Endodermal cell (in vitro differentiated cells): ENCODE results near the gene PSMA6. TPM values are rescaled to one million over a fixed set of nuclear protein-coding genes. Genes with fewer than 3 reads are reported as not detected.

ENCODE experiments used
- DNase-seq: peaks from one replicate; pipeline ENCODE4 v3.0.0-alpha.2; 2017
- H3K27ac ChIP-seq: 2 replicates; pipeline ENCODE4 v1.5.1; 2013; ENCODE audit warnings: mild to moderate bottlenecking, low read depth, low read length, moderate library complexity
- H3K27me3 ChIP-seq: 2 replicates; pipeline ENCODE4 v1.6.1; 2013; ENCODE audit warnings: mild to moderate bottlenecking, low read length, moderate library complexity; ENCODE audit not compliant: insufficient read depth, control insufficient read depth, poor library complexity, severe bottlenecking
- H3K36me3 ChIP-seq: 2 replicates; pipeline ENCODE4 v1.7.0; 2013; ENCODE audit warnings: mild to moderate bottlenecking, low read length, moderate library complexity; ENCODE audit not compliant: control insufficient read depth, insufficient read depth
- H3K4me1 ChIP-seq: one replicate; pipeline ENCODE4 v1.7.0; 2013; ENCODE audit warnings: low read length; ENCODE audit not compliant: control insufficient read depth, insufficient read depth
- H3K4me3 ChIP-seq: 2 replicates; pipeline ENCODE4 v1.5.1; 2013; ENCODE audit warnings: mild to moderate bottlenecking, low read length, moderate library complexity
- H3K9ac ChIP-seq: 2 replicates; pipeline ENCODE4 v1.6.1; 2013; ENCODE audit warnings: mild to moderate bottlenecking, low read length, moderate library complexity; ENCODE audit not compliant: poor library complexity, severe bottlenecking; ENCODE audit errors: extremely low read depth
- H3K9me3 ChIP-seq: 2 replicates; pipeline ENCODE4 v1.6.1; 2013; ENCODE audit warnings: mild to moderate bottlenecking, low read length, moderate library complexity; ENCODE audit not compliant: control insufficient read depth
- H3K27ac Mint-ChIP-seq: 2 replicates; pipeline ENCODE4 v1.8.0; 2020; ENCODE audit warnings: mixed read lengths
- H3K27me3 Mint-ChIP-seq: 2 replicates; pipeline ENCODE4 v1.8.0; 2021; ENCODE audit warnings: mild to moderate bottlenecking, mixed read lengths; ENCODE audit not compliant: insufficient read depth
- H3K36me3 Mint-ChIP-seq: 2 replicates; pipeline ENCODE4 v1.8.0; 2020; ENCODE audit warnings: low read depth, mixed read lengths
- H3K4me1 Mint-ChIP-seq: 2 replicates; pipeline ENCODE4 v1.8.0; 2020; ENCODE audit warnings: mixed read lengths
- H3K4me3 Mint-ChIP-seq: 2 replicates; pipeline ENCODE4 v1.8.0; 2020; ENCODE audit warnings: mild to moderate bottlenecking, moderate library complexity, mixed read lengths
- H3K9me3 Mint-ChIP-seq: 2 replicates; pipeline ENCODE4 v1.8.0; 2020; ENCODE audit warnings: mild to moderate bottlenecking, mixed read lengths
- CTCF ChIP-seq: fragments of 200-600 bp; sonication (generic); conservative IDR thresholded peaks from 2 replicates; pipeline ENCODE4 v1.5.0; 2021; ENCODE audit warnings: antibody characterized with exemption, mild to moderate bottlenecking
- WGBS, 2 experiments: methylation state at CpG; one replicate each; pipeline versions ENCODE4 v1.1.5 to v1.1.7; 2013; ENCODE audit warnings: missing lambda C conversion rate in 2 of 2, mixed read lengths in 1 of 2; ENCODE audit not compliant: insufficient coverage in 1 of 2, insufficient read length in 1 of 2; 5-methylcytosine and 5-hydroxymethylcytosine counted together
- total RNA-seq, 2 donors: library from RNA; stranded (reverse); fragmentation: NEBNext Ultra II Directional in 1 of 2; extraction: Animal tissue kit (Norgen Biotek cat#: 25700) in 1 of 2; gene quantifications; 2 replicates in 1 of 2; 3 replicates in 1 of 2; pipeline ENCODE4 v1.2.1, GENCODE V29; 2021

The PSMA6 gene
- total RNA-seq, 2 donors from 2014 or later: 263 to 277 TPM

- Mint-ChIP-seq H3K27ac (no peak overlapping the region), H3K27me3 (no peaks in the 10 kb centered on the region), H3K4me3 (no peak overlapping the region), H3K36me3 (peaks cover 28% of the 10 kb centered on the region), H3K9me3 (peaks cover 5% of the 10 kb centered on the region), H3K4me1 (no peaks in the 10 kb centered on the region)
- Histone ChIP-seq H3K36me3 (peaks cover 12% of the 10 kb centered on the region), H3K9ac (no peak overlapping the region), H3K9me3 (peaks cover 14% of the 10 kb centered on the region), H3K27ac (no peak overlapping the region), H3K4me3 (no peak overlapping the region), H3K27me3 (no peaks in the 10 kb centered on the region), H3K4me1 (no peaks in the 10 kb centered on the region)
- WGBS, 2 experiments: 95 to 100% methylated on average over 3 to 6 of the region's 6 CpGs
- no peak for TF ChIP-seq CTCF
- DNase-seq: no peak
These were observed 33.8 kb upstream of the PSMA6 start for GRCh38 chr14:35258420-35258819.

- Histone ChIP-seq H3K4me1 (no peaks in the 10 kb centered on the region), H3K27ac (no peak overlapping the region), H3K9ac (no peak overlapping the region), H3K4me3 (no peak overlapping the region), H3K36me3 (peaks cover 12% of the 10 kb centered on the region), H3K9me3 (peaks cover 14% of the 10 kb centered on the region), H3K27me3 (no peaks in the 10 kb centered on the region)
- Mint-ChIP-seq H3K27me3 (no peaks in the 10 kb centered on the region), H3K36me3 (peaks cover 24% of the 10 kb centered on the region), H3K4me3 (no peak overlapping the region), H3K9me3 (peaks cover 5% of the 10 kb centered on the region), H3K4me1 (no peaks in the 10 kb centered on the region), H3K27ac (no peak overlapping the region)
- TF ChIP-seq CTCF: no peak
- no peak for DNase-seq
- 96 to 100% methylated on average over 2 of the region's 2 CpGs for WGBS, 2 experiments
These were observed 30.4 kb upstream of the PSMA6 start for GRCh38 chr14:35261774-35262173.

DNA sequence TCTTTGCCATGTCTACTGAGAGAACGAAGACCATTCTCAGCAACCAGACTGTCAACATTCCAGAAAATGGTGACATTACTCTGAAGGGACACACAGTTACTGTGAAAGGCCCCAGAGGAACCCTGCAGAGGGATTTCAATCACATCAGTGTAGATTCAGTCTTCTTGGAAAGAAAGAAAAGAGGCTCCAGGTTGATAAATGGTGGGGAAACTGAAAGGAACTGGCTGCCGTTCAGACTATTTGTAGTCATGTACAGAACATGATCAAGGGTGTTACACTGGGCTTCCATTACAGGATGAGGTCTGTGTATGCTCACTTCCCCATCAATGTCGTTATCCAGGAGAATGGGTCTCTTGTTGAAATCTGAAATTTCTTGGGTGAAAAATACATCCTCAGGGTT is 29.7 kb upstream of the PSMA6 start:
- H3K36me3 ChIP-seq: peaks cover 17% of the 10 kb centered on the region
- Mint-ChIP-seq H3K4me1 (no peaks in the 10 kb centered on the region), H3K4me3 (no peak overlapping the region), H3K27ac (no peak overlapping the region), H3K36me3 (peaks cover 29% of the 10 kb centered on the region), H3K27me3 (no peaks in the 10 kb centered on the region), H3K9me3 (peaks cover 5% of the 10 kb centered on the region)
- H3K4me3 ChIP-seq: no peak overlapping the region
- DNase-seq: no peak
- 92 to 97% methylated on average over 2 to 3 of the region's 3 CpGs for WGBS, 2 experiments
- no peak for TF ChIP-seq CTCF
- no peaks in the 10 kb centered on the region for H3K4me1 ChIP-seq
- no peak overlapping the region for H3K9ac ChIP-seq
- H3K9me3 ChIP-seq: peaks cover 14% of the 10 kb centered on the region
- no peaks in the 10 kb centered on the region for H3K27me3 ChIP-seq
- H3K27ac ChIP-seq: no peak overlapping the region
